Coronary artery (tissue), 2 donors: ENCODE results near the gene CHAC2.
A peak's percentile ranks its signal among the peaks of the same experiment; 100 is the strongest.
"Not testable (repeated sequence)": the region's sequence is repeated elsewhere in the genome, so short reads cannot be mapped to it uniquely, and the experiment has no call there.

Source experiments
- DNase-seq: peaks from one replicate; pipeline ENCODE4 v3.0.0-alpha.2; 2017; ENCODE audit warnings: low spot score
- H3K27ac ChIP-seq, 2 donors: fragments of 200-600 bp; sonication (generic); one replicate each; pipeline ENCODE4 v1.5.1; 2016 to 2019
- H3K4me3 ChIP-seq: fragments of 200-600 bp; sonication (generic); 2 replicates; pipeline ENCODE4 v1.5.1; 2016; ENCODE audit warnings: mild to moderate bottlenecking, moderate library complexity
- CTCF ChIP-seq: fragments of 200-600 bp; sonication (generic); IDR thresholded peaks from one replicate; pipeline ENCODE4 v1.5.1; 2019; ENCODE audit warnings: antibody characterized with exemption

The CHAC2 gene

GRCh38 chr2:53755121-53755520 is 12.5 kb upstream of the CHAC2 start:
- TF ChIP-seq CTCF: no peak
- no peak for DNase-seq
- Histone ChIP-seq H3K27ac (no peak overlapping the region), H3K4me3 (no peak overlapping the region)

GRCh38 chr2:53756644-53757043 is 11.0 kb upstream of the CHAC2 start:
- TF ChIP-seq CTCF: no peak
- Histone ChIP-seq H3K27ac (no peak overlapping the region), H3K4me3 (no peak overlapping the region)
- no peak for DNase-seq

- not testable (repeated sequence) for H3K4me3 ChIP-seq, H3K27ac ChIP-seq, DNase-seq
Measured at GRCh38 chr2:53757206-53757605, 10.4 kb upstream of the CHAC2 start.

- DNase-seq: no peak
- TF ChIP-seq CTCF: no peak
- no peak overlapping the region for H3K4me3 ChIP-seq
- H3K27ac ChIP-seq: no peak overlapping the region
Measured at GRCh38 chr2:53765767-53766166, 1.8 kb upstream of the CHAC2 start.

- peak overlapping the region in 1 of 2 donors; percentile 84 for H3K27ac ChIP-seq
- H3K4me3 ChIP-seq: peak overlapping the region; percentile 87
- DNase-seq: no peak
- no peak for TF ChIP-seq CTCF
Measured at GRCh38 chr2:53768242-53768542, 588 bp downstream of the CHAC2 start.

- no peak for DNase-seq
- TF ChIP-seq CTCF: no peak
- no peak overlapping the region for H3K27ac ChIP-seq
- H3K4me3 ChIP-seq: no peak overlapping the region
Measured at GRCh38 chr2:53769318-53769945, 1.8 kb downstream of the CHAC2 start.

GRCh38 chr2:53770264-53770663 is 2.7 kb downstream of the CHAC2 start:
- no peak overlapping the region for H3K4me3 ChIP-seq
- no peak for DNase-seq
- no peak for TF ChIP-seq CTCF
- H3K27ac ChIP-seq: no peak overlapping the region

GRCh38 chr2:53777134-53777533 is 9.5 kb downstream of the CHAC2 start:
- Histone ChIP-seq H3K27ac (no peak overlapping the region), H3K4me3 (no peak overlapping the region)
- no peak for DNase-seq
- no peak for TF ChIP-seq CTCF
